Bladder microvascular endothelial cell (primary cell): ENCODE data around the gene KCNB1. TPM values are rescaled to one million over a fixed set of nuclear protein-coding genes. Genes with fewer than 3 reads are reported as not detected.

ENCODE experiments used
- total RNA-seq: library from RNA; depleted of rRNA; stranded (reverse); fragments of >200 nt; gene quantifications from 2 replicates; pipeline ENCODE4 v1.2.3, GENCODE V29; 2014

KCNB1 gene
- under 0.01 TPM in 1 of 2 replicates, not detected in the other for total RNA-seq

GRCh38 chr20:49482621-49483017 lies at the start of gene KCNB1:
Gene KCNB1 (minus strand): TSS chr20:49482668. CDS start chr20:49482480, 188 bp downstream.

Other genes with a start within 250 kb of the KCNB1 start
- gene ZNFX1, start 204.6 kb downstream of the KCNB1 start, total RNA-seq: 27.7 and 55.6 TPM in 2 replicates
- 0.49 and 1.3 TPM in 2 replicates for gene PTGIS, start 85.5 kb upstream of the KCNB1 start, total RNA-seq
- 32.1 and 82.2 TPM in 2 replicates for gene B4GALT5, start 231.2 kb upstream of the KCNB1 start, total RNA-seq